HEK293T (cell line): ENCODE measurements around the gene SORCS3.

Source experiments
- CTCF ChIA-PET: fragments of 350-600 bp; formaldehyde crosslinking; extraction: SDS; loops from one replicate; lab custom pipeline; 2021; ENCODE audit warnings: antibody characterized with exemption, inconsistent platforms; lab: Yijun Ruan, JAX
- POLR2A ChIA-PET: fragments of 350-600 bp; formaldehyde crosslinking; extraction: SDS; loops from one replicate; lab custom pipeline; 2020; ENCODE audit warnings: antibody characterized with exemption, inconsistent platforms; lab: Yijun Ruan, JAX
- DNase-seq: peaks from one replicate; pipeline ENCODE4 v3.0.0; 2012; ENCODE audit warnings: mixed read lengths; ENCODE audit errors: extremely low spot score
- ARNT ChIP-seq: fragments of 450-650 bp; IDR thresholded peaks from 2 replicates; pipeline ENCODE4 v1.6.1; 2017; ENCODE audit warnings: mild to moderate bottlenecking
- BHLHE40 ChIP-seq: fragments of 450-650 bp; IDR thresholded peaks from 2 replicates; pipeline ENCODE4 v1.6.1; 2016; ENCODE audit warnings: mild to moderate bottlenecking, moderate library complexity, borderline replicate concordance
- CTBP1 ChIP-seq: fragments of 450-650 bp; IDR thresholded peaks from 2 replicates; pipeline ENCODE4 v1.6.1; 2016; ENCODE audit warnings: borderline replicate concordance
- ELF4 ChIP-seq: fragments of 450-650 bp; IDR thresholded peaks from 2 replicates; pipeline ENCODE4 v1.6.1; 2017; ENCODE audit warnings: antibody characterized with exemption
- FOXA1 ChIP-seq: fragments of 450-650 bp; IDR thresholded peaks from 2 replicates; pipeline ENCODE4 v1.6.1; 2016; ENCODE audit warnings: mild to moderate bottlenecking
- FOXK2 ChIP-seq: fragments of 450-650 bp; IDR thresholded peaks from 2 replicates; pipeline ENCODE4 v1.6.1; 2016; ENCODE audit warnings: mild to moderate bottlenecking
- FOXM1 ChIP-seq: fragments of 450-650 bp; IDR thresholded peaks from 2 replicates; pipeline ENCODE4 v1.6.1; 2017; ENCODE audit warnings: mild to moderate bottlenecking, borderline replicate concordance
- HDGF ChIP-seq: fragments of 450-650 bp; IDR thresholded peaks from 2 replicates; pipeline ENCODE4 v1.6.1; 2017; ENCODE audit warnings: antibody characterized with exemption, borderline replicate concordance
- L3MBTL2 ChIP-seq: fragments of 450-650 bp; conservative IDR thresholded peaks from 2 replicates; pipeline ENCODE4 v1.6.1; 2016; ENCODE audit warnings: mild to moderate bottlenecking
- LEF1 ChIP-seq: fragments of 450-650 bp; IDR thresholded peaks from 2 replicates; pipeline ENCODE4 v1.6.1; 2017; ENCODE audit warnings: mild to moderate bottlenecking, borderline replicate concordance
- NFRKB ChIP-seq: fragments of 450-650 bp; IDR thresholded peaks from 2 replicates; pipeline ENCODE4 v1.6.1; 2016; ENCODE audit warnings: mild to moderate bottlenecking, moderate library complexity
- PKNOX1 ChIP-seq: fragments of 450-650 bp; IDR thresholded peaks from 2 replicates; pipeline ENCODE4 v1.6.1; 2016
- SP1 ChIP-seq: fragments of 450-650 bp; IDR thresholded peaks from 2 replicates; pipeline ENCODE4 v1.6.1; 2017
- SUZ12 ChIP-seq: fragments of 450-650 bp; IDR thresholded peaks from 2 replicates; pipeline ENCODE4 v1.6.1; 2016; ENCODE audit warnings: mild to moderate bottlenecking
- TARDBP ChIP-seq: fragments of 450-650 bp; IDR thresholded peaks from 2 replicates; pipeline ENCODE4 v1.6.1; 2016
- ZNF384 ChIP-seq: fragments of 450-650 bp; IDR thresholded peaks from 2 replicates; pipeline ENCODE4 v1.6.1; 2016

SORCS3 gene

GRCh38 chr10:104666106-104666505, 25.0 kb downstream of the SORCS3 start:
- no peak for TF ChIP-seq HDGF
- no peak for TF ChIP-seq CTBP1
- no peak for TF ChIP-seq TARDBP
- no peak for TF ChIP-seq BHLHE40
- TF ChIP-seq SUZ12, result no peak
- no peak for TF ChIP-seq ZNF384
- CTCF ChIA-PET, result no interaction called here
- DNase-seq, result no peak
- POLR2A ChIA-PET, result no interaction called here

GRCh38 chr10:104676874-104677273, 35.8 kb downstream of the SORCS3 start:
- DNase-seq, result no peak
- TF ChIP-seq CTBP1 (no peak), TARDBP (no peak), SUZ12 (no peak), FOXM1 (no peak)
- ChIA-PET POLR2A (no interaction called here), CTCF (no interaction called here)

GRCh38 chr10:104678658-104679057, 37.6 kb downstream of the SORCS3 start:
- POLR2A ChIA-PET, result no interaction called here
- no peak for DNase-seq
- CTCF ChIA-PET, result no interaction called here
- no peak for TF ChIP-seq FOXM1
- no peak for TF ChIP-seq HDGF
- TF ChIP-seq ARNT, result no peak
- TF ChIP-seq TARDBP, result no peak

GRCh38 chr10:104680467-104681401, 39.6 kb downstream of the SORCS3 start:
- POLR2A ChIA-PET, result no interaction called here
- CTCF ChIA-PET, result no interaction called here

GRCh38 chr10:104681485-104681884, 40.4 kb downstream of the SORCS3 start:
- CTCF ChIA-PET, result no interaction called here
- no peak for TF ChIP-seq FOXA1
- TF ChIP-seq L3MBTL2, result no peak
- no peak for TF ChIP-seq BHLHE40
- TF ChIP-seq ARNT, result no peak
- no peak for TF ChIP-seq CTBP1
- TF ChIP-seq SP1, result no peak
- TF ChIP-seq TARDBP, result no peak
- no peak for TF ChIP-seq HDGF
- no peak for TF ChIP-seq FOXK2
- TF ChIP-seq LEF1, result no peak
- no peak for TF ChIP-seq ELF4

More at GRCh38 chr10:104680467-104681401, 39.6 kb downstream of the SORCS3 start:
- no peak for DNase-seq
- no peak for TF ChIP-seq ELF4
- no peak for TF ChIP-seq BHLHE40
- TF ChIP-seq CTBP1, result no peak
- no peak for TF ChIP-seq FOXA1
- TF ChIP-seq SUZ12, result no peak
- TF ChIP-seq LEF1, result no peak
- no peak for TF ChIP-seq PKNOX1
- no peak for TF ChIP-seq ZNF384
- no peak for TF ChIP-seq FOXM1
- no peak for TF ChIP-seq TARDBP
- TF ChIP-seq HDGF, result no peak
- TF ChIP-seq SP1, result no peak
- TF ChIP-seq ARNT, result no peak

GRCh38 chr10:104683567-104683966, 42.5 kb downstream of the SORCS3 start:
- POLR2A ChIA-PET, result no interaction called here
- TF ChIP-seq CTBP1, result no peak
- TF ChIP-seq ELF4, result no peak
- DNase-seq, result no peak
- CTCF ChIA-PET, result no interaction called here

More at GRCh38 chr10:104681485-104681884, 40.4 kb downstream of the SORCS3 start:
- POLR2A ChIA-PET, result no interaction called here
- DNase-seq, result no peak

GRCh38 chr10:104686829-104687228, 45.7 kb downstream of the SORCS3 start:
- DNase-seq, result no peak
- TF ChIP-seq FOXK2 (no peak), HDGF (no peak), TARDBP (no peak), FOXM1 (no peak), SP1 (no peak), LEF1 (no peak), BHLHE40 (no peak)
- ChIA-PET POLR2A (no interaction called here), CTCF (no interaction called here)

- POLR2A ChIA-PET, result no interaction called here
- CTCF ChIA-PET, result no interaction called here
- TF ChIP-seq FOXA1 (no peak), ELF4 (no peak), ARNT (no peak), NFRKB (no peak), L3MBTL2 (no peak), TARDBP (no peak), FOXM1 (no peak), PKNOX1 (no peak), FOXK2 (no peak)
- DNase-seq, result no peak
Measured at GRCh38 chr10:104688251-104689042, 47.4 kb downstream of the SORCS3 start.
